A549 (cell line): ENCODE measurements around the gene DIS3L2. TPM values are rescaled to one million over a fixed set of nuclear protein-coding genes. Genes with fewer than 3 reads are reported as not detected.

ENCODE experiments used
- ATAC-seq, 2 experiments: fragments of 200-7000 bp in 1 of 2; fragments of >200 bp in 1 of 2; cut with Nextera tagmentation in 1 of 2; cut with Tn5 transposase in 1 of 2; 3 replicates each; pipeline versions ENCODE4 v1.8.0 to v1.9.1; 2018 to 2020; ENCODE audit warnings: mild to moderate bottlenecking in 1 of 2, moderate library complexity in 1 of 2
- CTCF ChIA-PET: fragments of 300-600 bp; sonication (Branson Sonifier 250); formaldehyde crosslinking; extraction: SDS; loops from one replicate; lab custom pipeline; 2021; ENCODE audit warnings: antibody characterized with exemption, inconsistent platforms; lab: Yijun Ruan, JAX
- POLR2A ChIA-PET: fragments of 350-600 bp; formaldehyde crosslinking; extraction: SDS; loops from one replicate; lab custom pipeline; 2021; ENCODE audit warnings: antibody characterized with exemption, inconsistent platforms; lab: Yijun Ruan, JAX
- DNase-seq, 2 experiments: peaks; one replicate each; pipeline versions ENCODE4 v3.0.0 to v3.0.0-alpha.2; 2011 to 2016; ENCODE audit warnings: low read depth in 1 of 2, low spot score in 1 of 2
- FAIRE-seq: peaks from 2 replicates; lab custom pipeline; 2011; peaks lifted over from hg19 to GRCh38; lab: Jason Lieb, UNC
- H3K27ac ChIP-seq, 2 experiments: fragments of >200 bp; sonication (Bioruptor Twin); formaldehyde crosslinking; 3 replicates each; pipeline ENCODE4 v1.5.1; 2016 to 2017
- H3K4me1 ChIP-seq: fragments of >200 bp; sonication (Bioruptor Twin); formaldehyde crosslinking; 3 replicates; pipeline ENCODE4 v1.6.1; 2016
- H3K4me2 ChIP-seq: fragments of >200 bp; sonication (Bioruptor Twin); formaldehyde crosslinking; 3 replicates; pipeline ENCODE4 v1.6.1; 2016
- H3K4me3 ChIP-seq: fragments of >200 bp; sonication (Bioruptor Twin); formaldehyde crosslinking; 3 replicates; pipeline ENCODE4 v1.5.1; 2016
- H3K9me3 ChIP-seq: fragments of >200 bp; sonication (Bioruptor Twin); formaldehyde crosslinking; 3 replicates; pipeline ENCODE4 v1.6.1; 2016
- EHF ChIP-seq: fragments of 250-450 bp; sonication (Bioruptor Pico); IDR thresholded peaks from 2 replicates; pipeline ENCODE4 v1.5.0; 2020; ENCODE audit warnings: mild to moderate bottlenecking
- EHMT2 ChIP-seq: fragments of 200-600 bp; sonication (generic); IDR thresholded peaks from 2 replicates; pipeline ENCODE4 v1.6.1; 2016; ENCODE audit warnings: antibody characterized with exemption, low read depth, mild to moderate bottlenecking, moderate library complexity
- EP300 ChIP-seq, 2 experiments: fragments of >200 bp; sonication (Bioruptor Twin); formaldehyde crosslinking; IDR thresholded peaks; 2 replicates in 1 of 2; 3 replicates in 1 of 2; pipeline ENCODE4 v1.6.1; 2016 to 2017
- FOSB ChIP-seq: fragments of 250-450 bp; sonication (Bioruptor Pico); IDR thresholded peaks from 2 replicates; pipeline ENCODE4 v1.5.0; 2020; ENCODE audit warnings: mild to moderate bottlenecking, moderate library complexity
- FOSL2 ChIP-seq, 2 experiments: fragments of 450-650 bp in 1 of 2; fragments of >200 bp in 1 of 2; sonication (Bioruptor Twin) in 1 of 2; formaldehyde crosslinking; IDR thresholded peaks; 2 replicates each; pipeline versions ENCODE4 v1.5.0 to v1.6.1; 2016 to 2020; ENCODE audit warnings: mild to moderate bottlenecking in 1 of 2, moderate library complexity in 1 of 2
- FOXS1 ChIP-seq: fragments of 250-450 bp; sonication (Bioruptor Pico); IDR thresholded peaks from 2 replicates; pipeline ENCODE4 v1.5.0; 2020; ENCODE audit warnings: mild to moderate bottlenecking, moderate library complexity
- GATA3 ChIP-seq: IDR thresholded peaks from 2 replicates; pipeline ENCODE4 v1.6.1; 2012; ENCODE audit warnings: borderline replicate concordance
- HES2 ChIP-seq: fragments of >200 bp; sonication (Bioruptor Twin); formaldehyde crosslinking; IDR thresholded peaks from 2 replicates; pipeline ENCODE4 v1.6.1; 2016
- HEYL ChIP-seq: fragments of 250-450 bp; sonication (Bioruptor Pico); IDR thresholded peaks from 2 replicates; pipeline ENCODE4 v1.8.0; 2021; ENCODE audit warnings: mild to moderate bottlenecking, moderate library complexity
- HOXB5 ChIP-seq: fragments of 250-450 bp; sonication (Bioruptor Pico); IDR thresholded peaks from 2 replicates; pipeline ENCODE4 v1.5.0; 2020; ENCODE audit warnings: mild to moderate bottlenecking, moderate library complexity
- KDM5A ChIP-seq: fragments of 200-600 bp; sonication (generic); IDR thresholded peaks from 2 replicates; pipeline ENCODE4 v1.6.1; 2016; ENCODE audit warnings: antibody characterized with exemption, mild to moderate bottlenecking
- MYC ChIP-seq: IDR thresholded peaks from 2 replicates; pipeline ENCODE4 v1.6.1; 2012; ENCODE audit warnings: mild to moderate bottlenecking, inconsistent platforms, low read length, improper control_type of control experiment, borderline replicate concordance
- NFE2L2 ChIP-seq: fragments of 150-350 bp; conservative IDR thresholded peaks from 2 replicates; pipeline ENCODE4 v1.6.1; 2014; ENCODE audit warnings: low read length
- NR3C1 ChIP-seq: fragments of >200 bp; sonication (Bioruptor Twin); formaldehyde crosslinking; IDR thresholded peaks from 3 replicates; pipeline ENCODE4 v1.6.1; 2017
- RAD21 ChIP-seq, 2 experiments: fragments of >200 bp in 1 of 2; sonication (Bioruptor Twin) in 1 of 2; formaldehyde crosslinking in 1 of 2; IDR thresholded peaks in 1 of 2; conservative IDR thresholded peaks in 1 of 2; 2 replicates in 1 of 2; 3 replicates in 1 of 2; pipeline ENCODE4 v1.6.1; 2012 to 2018; ENCODE audit warnings: inconsistent platforms in 1 of 2
- RARB ChIP-seq: fragments of 250-450 bp; sonication (Bioruptor Pico); IDR thresholded peaks from 2 replicates; pipeline ENCODE4 v1.8.0; 2021; ENCODE audit warnings: mild to moderate bottlenecking, moderate library complexity
- RCOR1 ChIP-seq: fragments of 150-350 bp; IDR thresholded peaks from 2 replicates; pipeline ENCODE4 v1.6.1; 2014; ENCODE audit warnings: antibody characterized with exemption, low read length, low read depth
- TP53 ChIP-seq: fragments of 250-450 bp; sonication (Bioruptor Pico); IDR thresholded peaks from 2 replicates; pipeline ENCODE4 v1.5.0; 2021; ENCODE audit warnings: mild to moderate bottlenecking, moderate library complexity
- ZFP36 ChIP-seq: fragments of 450-650 bp; IDR thresholded peaks from 2 replicates; pipeline ENCODE4 v1.6.1; 2014; ENCODE audit warnings: borderline replicate concordance; ENCODE audit not compliant: partially characterized antibody
- ZNF302 ChIP-seq: fragments of 250-450 bp; sonication (Bioruptor Pico); IDR thresholded peaks from 2 replicates; pipeline ENCODE4 v1.9.0; 2021; ENCODE audit warnings: inconsistent platforms, mild to moderate bottlenecking, moderate library complexity
- WGBS: methylation state at CpG from one replicate; pipeline ENCODE4 v1.1.6; 2017; ENCODE audit errors: missing lambda C conversion rate; 5-methylcytosine and 5-hydroxymethylcytosine counted together
- polyA plus RNA-seq, 4 experiments: library from polyadenylated mRNA; depleted of rRNA in 3 of 4; stranded (reverse); fragments of >200 nt; fragmentation: RNase III in 1 of 4; extraction: RNeasy Plus Mini Kit Qiagen cat#74134 plus additional on column Dnase treatment in 1 of 4; gene quantifications; 2 replicates in 3 of 4; 3 replicates in 1 of 4; pipeline ENCODE4 v1.2.3, GENCODE V29; 2011 to 2017
- TF ChIP-seq, protein P1 (sequence below): fragments of >200 bp; sonication (Bioruptor Twin); formaldehyde crosslinking; IDR thresholded peaks from 3 replicates; pipeline ENCODE4 v1.6.1; 2016
- TF ChIP-seq, protein P2 (sequence below): fragments of 450-650 bp; IDR thresholded peaks from 2 replicates; pipeline ENCODE4 v1.6.1; 2014; ENCODE audit warnings: antibody characterized with exemption
- TF ChIP-seq, protein P3 (sequence below): fragments of 150-350 bp; IDR thresholded peaks from 2 replicates; pipeline ENCODE4 v1.6.1; 2014; ENCODE audit warnings: low read depth, mild to moderate bottlenecking, low read length
- TF ChIP-seq, protein P4 (sequence below): fragments of 250-450 bp; sonication (Bioruptor Pico); IDR thresholded peaks from 2 replicates; pipeline ENCODE4 v1.5.0; 2021; ENCODE audit warnings: mild to moderate bottlenecking, moderate library complexity, borderline replicate concordance

Gene DIS3L2
- polyA plus RNA-seq, 2 of the 4 experiments (the other 2 are of a cell fraction): 14.9 to 15.4 TPM

DNA sequence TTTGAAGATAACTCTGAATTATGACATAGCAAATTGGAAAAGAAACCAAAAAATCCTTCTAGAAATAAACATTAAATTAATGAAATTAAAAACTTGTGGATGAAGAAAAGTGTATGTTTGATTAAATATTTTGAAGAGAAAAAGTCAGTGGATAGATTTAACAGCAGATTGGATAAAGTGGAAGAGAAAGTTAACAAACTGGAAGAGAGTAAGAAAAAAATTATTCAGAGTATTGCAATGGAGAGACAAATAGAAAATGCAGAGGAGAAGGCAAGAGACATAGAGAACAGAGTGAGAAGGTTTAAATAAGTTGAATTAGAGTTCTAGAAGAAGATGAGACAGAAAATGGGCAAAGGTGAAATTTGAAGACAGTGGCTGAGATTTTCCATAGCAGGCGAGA lies 162.8 kb downstream of the DIS3L2 start:
- DNase-seq: no peak
- no peaks in the 10 kb centered on the region for H3K9me3 ChIP-seq
- no peak for ATAC-seq
- ChIA-PET CTCF (interaction anchor here (2.0 to 3.5 kb wide), 3 partner anchors 17 to 224 kb away, joined by 6 to 19 read pairs (median 7); no protein-coding TSS in a partner anchor), POLR2A (no interaction called here)
- 91% methylated on average over 1 of the region's 1 CpG for WGBS
- no peaks in the 10 kb centered on the region for H3K4me1 ChIP-seq
- TF ChIP-seq MYC: no peak
- no peak for TF ChIP-seq HOXB5 (CRISPR knock-in tag)
- TF ChIP-seq RAD21 (conservative IDR thresholded peaks at IDR 0.05 in 1 of 2, IDR thresholded peaks at IDR 0.05 in 1 of 2): no peak
- no peak for TF ChIP-seq EP300 (IDR thresholded peaks at IDR 0.05)
- TF ChIP-seq NFE2L2: no peak
- no peak for TF ChIP-seq HEYL (CRISPR knock-in tag)
- TF ChIP-seq GATA3: no peak
- TF ChIP-seq KDM5A: no peak
- no peak for TF ChIP-seq FOSL2 (IDR thresholded peaks at IDR 0.05)
- no peak for TF ChIP-seq FOSL2 (CRISPR knock-in tag; IDR thresholded peaks at IDR 0.05)
- TF ChIP-seq HES2: no peak
- TF ChIP-seq EHF: no peak
- TF ChIP-seq FOXS1 (CRISPR knock-in tag): no peak
- TF ChIP-seq FOSB: no peak
- no peak for TF ChIP-seq NR3C1
- TF ChIP-seq RCOR1: no peak
- TF ChIP-seq ZFP36: no peak
- TF ChIP-seq, protein P1, sequence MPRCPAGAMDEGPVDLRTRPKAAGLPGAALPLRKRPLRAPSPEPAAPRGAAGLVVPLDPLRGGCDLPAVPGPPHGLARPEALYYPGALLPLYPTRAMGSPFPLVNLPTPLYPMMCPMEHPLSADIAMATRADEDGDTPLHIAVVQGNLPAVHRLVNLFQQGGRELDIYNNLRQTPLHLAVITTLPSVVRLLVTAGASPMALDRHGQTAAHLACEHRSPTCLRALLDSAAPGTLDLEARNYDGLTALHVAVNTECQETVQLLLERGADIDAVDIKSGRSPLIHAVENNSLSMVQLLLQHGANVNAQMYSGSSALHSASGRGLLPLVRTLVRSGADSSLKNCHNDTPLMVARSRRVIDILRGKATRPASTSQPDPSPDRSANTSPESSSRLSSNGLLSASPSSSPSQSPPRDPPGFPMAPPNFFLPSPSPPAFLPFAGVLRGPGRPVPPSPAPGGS: no peak
- TF ChIP-seq RARB (CRISPR knock-in tag): no peak
- TF ChIP-seq, protein P2, sequence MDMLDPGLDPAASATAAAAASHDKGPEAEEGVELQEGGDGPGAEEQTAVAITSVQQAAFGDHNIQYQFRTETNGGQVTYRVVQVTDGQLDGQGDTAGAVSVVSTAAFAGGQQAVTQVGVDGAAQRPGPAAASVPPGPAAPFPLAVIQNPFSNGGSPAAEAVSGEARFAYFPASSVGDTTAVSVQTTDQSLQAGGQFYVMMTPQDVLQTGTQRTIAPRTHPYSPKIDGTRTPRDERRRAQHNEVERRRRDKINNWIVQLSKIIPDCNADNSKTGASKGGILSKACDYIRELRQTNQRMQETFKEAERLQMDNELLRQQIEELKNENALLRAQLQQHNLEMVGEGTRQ: no peak
- TF ChIP-seq ZNF302: no peak
- no peak overlapping the region for H3K4me2 ChIP-seq
- no peak overlapping the region for H3K4me3 ChIP-seq
- no peak for FAIRE-seq
- H3K27ac ChIP-seq: no peak overlapping the region

DNA sequence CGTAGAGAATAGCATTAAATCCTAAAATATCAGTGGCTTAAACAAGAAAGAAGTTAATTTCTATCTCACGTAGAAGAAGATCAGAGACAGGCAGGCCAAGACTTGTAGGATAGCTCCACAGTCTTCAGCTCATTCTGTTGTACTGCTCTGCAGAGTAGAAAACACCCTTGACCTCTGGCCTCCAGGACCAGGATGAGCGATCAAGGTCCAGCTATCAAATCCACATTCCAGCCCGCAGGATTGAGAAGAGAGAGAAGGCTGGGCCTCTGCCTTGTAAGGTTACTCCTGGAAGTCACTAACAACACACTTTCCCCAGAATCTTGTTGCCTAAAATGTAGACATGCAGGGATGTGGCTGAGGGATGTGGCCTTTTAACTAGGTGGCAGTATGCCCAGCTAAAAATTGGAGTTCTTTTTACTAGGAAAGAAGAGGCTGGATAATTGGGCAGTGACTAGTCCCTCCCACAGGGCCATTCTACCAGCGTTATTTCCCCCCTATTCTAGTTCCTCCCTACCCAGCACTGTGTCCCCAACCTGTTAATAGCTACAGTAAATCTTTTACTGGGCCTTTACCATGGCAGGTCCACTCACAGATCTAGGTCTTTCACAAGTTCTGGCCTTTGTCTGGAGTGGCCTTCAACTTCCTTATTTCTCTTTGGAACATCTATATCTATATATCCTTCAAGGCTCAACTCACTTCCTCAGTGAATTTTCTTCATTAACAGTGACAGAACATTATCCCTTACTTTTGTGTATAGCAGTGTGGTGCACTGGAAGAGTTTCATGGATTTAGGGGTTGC lies 165.0 kb downstream of the DIS3L2 start:
- DNase-seq (no peak), FAIRE-seq (no peak), ATAC-seq (no peak)
- Histone ChIP-seq H3K4me1 (no peaks in the 10 kb centered on the region), H3K9me3 (no peaks in the 10 kb centered on the region), H3K27ac (no peak overlapping the region), H3K4me3 (no peak overlapping the region), H3K4me2 (no peak overlapping the region)
- no peak for TF ChIP-seq TP53 (CRISPR knock-in tag)
- TF ChIP-seq ZNF302: no peak
- TF ChIP-seq EHMT2: no peak
- no peak for TF ChIP-seq HEYL (CRISPR knock-in tag)
- TF ChIP-seq, protein P3, sequence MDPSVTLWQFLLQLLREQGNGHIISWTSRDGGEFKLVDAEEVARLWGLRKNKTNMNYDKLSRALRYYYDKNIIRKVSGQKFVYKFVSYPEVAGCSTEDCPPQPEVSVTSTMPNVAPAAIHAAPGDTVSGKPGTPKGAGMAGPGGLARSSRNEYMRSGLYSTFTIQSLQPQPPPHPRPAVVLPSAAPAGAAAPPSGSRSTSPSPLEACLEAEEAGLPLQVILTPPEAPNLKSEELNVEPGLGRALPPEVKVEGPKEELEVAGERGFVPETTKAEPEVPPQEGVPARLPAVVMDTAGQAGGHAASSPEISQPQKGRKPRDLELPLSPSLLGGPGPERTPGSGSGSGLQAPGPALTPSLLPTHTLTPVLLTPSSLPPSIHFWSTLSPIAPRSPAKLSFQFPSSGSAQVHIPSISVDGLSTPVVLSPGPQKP: no peak
- no peak for TF ChIP-seq RARB (CRISPR knock-in tag)
- TF ChIP-seq FOXS1 (CRISPR knock-in tag): no peak
- TF ChIP-seq RAD21 (conservative IDR thresholded peaks at IDR 0.05 in 1 of 2, IDR thresholded peaks at IDR 0.05 in 1 of 2): no peak
- TF ChIP-seq, protein P4, sequence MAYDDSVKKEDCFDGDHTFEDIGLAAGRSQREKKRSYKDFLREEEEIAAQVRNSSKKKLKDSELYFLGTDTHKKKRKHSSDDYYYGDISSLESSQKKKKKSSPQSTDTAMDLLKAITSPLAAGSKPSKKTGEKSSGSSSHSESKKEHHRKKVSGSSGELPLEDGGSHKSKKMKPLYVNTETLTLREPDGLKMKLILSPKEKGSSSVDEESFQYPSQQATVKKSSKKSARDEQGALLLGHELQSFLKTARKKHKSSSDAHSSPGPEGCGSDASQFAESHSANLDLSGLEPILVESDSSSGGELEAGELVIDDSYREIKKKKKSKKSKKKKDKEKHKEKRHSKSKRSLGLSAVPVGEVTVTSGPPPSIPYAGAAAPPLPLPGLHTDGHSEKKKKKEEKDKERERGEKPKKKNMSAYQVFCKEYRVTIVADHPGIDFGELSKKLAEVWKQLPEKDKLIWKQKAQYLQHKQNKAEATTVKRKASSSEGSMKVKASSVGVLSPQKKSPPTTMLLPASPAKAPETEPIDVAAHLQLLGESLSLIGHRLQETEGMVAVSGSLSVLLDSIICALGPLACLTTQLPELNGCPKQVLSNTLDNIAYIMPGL: no peak
- WGBS: 84% methylated on average over 5 of the region's 5 CpGs
- ChIA-PET POLR2A (no interaction called here), CTCF (interaction anchor here (0.9 to 3.5 kb wide), 6 partner anchors 15 to 226 kb away, joined by 3 to 19 read pairs (median 6); partner anchors contain the start of gene NPPC)
